Measurements from ENCODE around the gene SGSM1.

GRCh38 chr22:24926849-24927579, 121.0 kb downstream of the SGSM1 start:
- TF ChIP-seq POLR2A (IDR thresholded peaks at IDR 0.05) (no peak), POLR2AphosphoS5 (IDR thresholded peaks at IDR 0.05) (no peak)
